GM13977 (cell line): ENCODE results near the gene RSRC2.

ENCODE experiments used
- DNase-seq: peaks from one replicate; pipeline ENCODE4 v3.0.0; 2012; ENCODE audit warnings: low spot score
- in situ Hi-C: fragments of 300-500 bp; cut with MboI; formaldehyde crosslinking; loops from one replicate; pipeline ENCODE4 v1.12.0; 2022; ENCODE audit warnings: low sequenced_read_pairs, low pct_unique_long_range_greater_than_20kb, mixed read lengths, inconsistent platforms; ENCODE audit not compliant: unreplicated experiment
- TF ChIP-seq, protein P1 (sequence below): IDR thresholded peaks from 2 replicates; pipeline ENCODE4 v1.5.1; 2012; ENCODE audit warnings: mild to moderate bottlenecking, control low read depth; ENCODE audit not compliant: insufficient read depth; ENCODE audit errors: extremely low read depth, missing control alignments

RSRC2 gene

DNA sequence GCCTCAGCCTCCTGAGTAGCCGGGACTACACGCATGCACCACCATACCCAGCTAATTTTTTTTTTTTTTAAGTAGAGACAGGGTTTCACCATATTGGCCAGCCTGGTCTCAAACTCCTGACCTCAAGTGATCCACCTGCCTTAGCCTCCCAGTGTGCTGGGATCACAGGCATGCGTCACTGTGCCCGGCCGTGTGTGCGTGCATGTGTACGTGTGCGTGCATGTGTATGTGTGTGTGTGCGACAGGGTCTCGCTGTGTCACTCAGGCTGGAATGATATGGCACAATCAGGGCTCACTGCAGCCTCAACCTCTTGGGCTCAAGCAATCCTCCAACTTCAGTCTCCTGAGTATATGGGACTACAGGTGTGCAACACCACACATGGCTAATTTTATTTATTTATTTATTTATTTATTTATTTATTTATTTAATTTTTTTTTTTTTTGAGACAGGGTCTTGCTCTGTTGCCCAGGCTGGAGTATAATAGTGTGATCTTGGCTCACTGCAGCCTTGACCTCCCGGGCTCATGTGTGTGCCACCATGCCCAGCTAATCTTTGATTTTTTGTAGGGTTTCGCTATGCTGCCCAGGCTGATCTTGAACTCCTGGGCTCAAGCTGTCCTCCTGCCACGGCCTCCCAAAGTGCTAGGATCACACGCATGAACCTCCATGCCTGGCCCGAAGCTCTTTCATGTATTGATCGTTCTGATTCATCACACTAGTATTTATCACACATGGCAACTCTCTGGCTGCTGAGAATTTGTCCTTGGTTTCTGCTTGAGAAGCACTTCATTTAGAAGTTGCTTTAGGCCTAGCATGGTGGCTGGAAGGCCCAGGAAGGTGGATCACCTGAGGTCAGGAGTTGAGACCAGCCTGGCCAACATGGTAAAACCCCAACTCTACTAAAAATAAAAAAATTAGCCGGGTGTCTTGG, 68.4 kb downstream of the RSRC2 start:
- in situ Hi-C loops = no loop called here
- TF ChIP-seq, protein P1, sequence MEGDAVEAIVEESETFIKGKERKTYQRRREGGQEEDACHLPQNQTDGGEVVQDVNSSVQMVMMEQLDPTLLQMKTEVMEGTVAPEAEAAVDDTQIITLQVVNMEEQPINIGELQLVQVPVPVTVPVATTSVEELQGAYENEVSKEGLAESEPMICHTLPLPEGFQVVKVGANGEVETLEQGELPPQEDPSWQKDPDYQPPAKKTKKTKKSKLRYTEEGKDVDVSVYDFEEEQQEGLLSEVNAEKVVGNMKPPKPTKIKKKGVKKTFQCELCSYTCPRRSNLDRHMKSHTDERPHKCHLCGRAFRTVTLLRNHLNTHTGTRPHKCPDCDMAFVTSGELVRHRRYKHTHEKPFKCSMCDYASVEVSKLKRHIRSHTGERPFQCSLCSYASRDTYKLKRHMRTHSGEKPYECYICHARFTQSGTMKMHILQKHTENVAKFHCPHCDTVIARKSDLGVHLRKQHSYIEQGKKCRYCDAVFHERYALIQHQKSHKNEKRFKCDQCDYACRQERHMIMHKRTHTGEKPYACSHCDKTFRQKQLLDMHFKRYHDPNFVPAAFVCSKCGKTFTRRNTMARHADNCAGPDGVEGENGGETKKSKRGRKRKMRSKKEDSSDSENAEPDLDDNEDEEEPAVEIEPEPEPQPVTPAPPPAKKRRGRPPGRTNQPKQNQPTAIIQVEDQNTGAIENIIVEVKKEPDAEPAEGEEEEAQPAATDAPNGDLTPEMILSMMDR = no peak
- no peak for DNase-seq

DNA sequence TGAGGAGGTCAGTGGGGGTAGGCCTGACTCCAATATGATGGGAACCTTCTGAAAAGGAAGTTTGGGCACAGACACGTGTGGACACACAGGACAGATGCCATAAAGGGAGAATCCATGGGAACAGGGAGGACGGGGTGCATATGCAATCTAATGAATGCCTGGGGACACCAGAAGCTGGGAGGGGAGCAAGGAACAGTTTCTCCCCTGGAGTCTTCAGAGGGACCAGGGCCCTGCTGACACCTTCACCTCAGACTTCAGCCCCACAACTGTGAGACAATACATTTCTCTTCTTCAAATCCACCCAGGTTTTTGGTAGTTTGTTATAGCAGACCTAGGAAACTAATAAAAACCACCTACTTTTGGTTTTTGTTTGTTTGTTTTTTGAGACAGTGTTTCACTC, 69.1 kb downstream of the RSRC2 start:
- TF ChIP-seq, protein P1 = no peak
- in situ Hi-C loops = no loop called here
- no peak for DNase-seq

DNA sequence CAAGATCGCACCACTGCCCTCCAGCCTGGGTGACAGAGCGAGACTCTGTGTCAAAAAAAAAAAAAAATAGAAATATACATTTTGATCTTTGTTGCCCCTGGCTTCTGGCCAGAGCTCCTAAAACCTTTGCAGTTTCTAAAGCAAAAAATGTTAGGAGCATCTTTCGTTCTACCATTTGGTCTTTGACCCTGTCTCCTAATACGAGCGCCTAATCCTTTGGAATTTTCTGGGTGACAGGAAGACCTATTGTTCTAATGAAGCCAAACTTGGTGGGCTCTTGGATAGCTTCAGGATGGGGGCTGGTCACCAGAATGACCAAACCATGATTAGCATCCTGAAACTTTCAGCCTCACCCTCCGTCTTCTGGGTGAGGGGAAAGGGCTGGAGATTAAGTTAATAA, 72.0 kb downstream of the RSRC2 start:
- in situ Hi-C loops = no loop called here
- TF ChIP-seq, protein P1 = no peak
- no peak for DNase-seq

DNA sequence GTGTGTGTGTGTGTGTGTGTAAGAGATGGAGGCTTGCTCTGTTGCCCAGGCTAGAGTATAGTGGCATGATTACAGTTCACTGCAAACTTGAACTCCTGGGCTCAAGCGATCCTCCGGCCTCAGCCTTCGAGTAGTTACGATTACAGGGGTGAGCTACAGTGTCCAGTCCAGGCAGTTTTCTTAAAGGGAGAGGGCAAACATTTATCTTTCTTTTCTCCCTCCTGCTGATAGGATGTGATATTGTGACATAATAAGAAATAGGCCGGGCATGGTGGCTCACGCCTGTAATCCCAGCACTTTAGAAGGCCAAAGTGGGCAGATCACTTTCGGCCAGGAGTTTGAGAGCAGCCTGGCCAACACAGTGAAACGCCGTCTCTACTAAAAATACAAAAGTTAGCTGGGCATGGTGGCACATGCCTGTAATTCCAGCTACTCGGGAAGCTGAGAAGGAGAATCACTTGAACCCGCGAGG, 72.5 kb downstream of the RSRC2 start:
- TF ChIP-seq, protein P1 = no peak
- DNase-seq = no peak
- in situ Hi-C loops = no loop called here
